Kasumi-1 (cell line): Measurements from ENCODE around the gene DPM3.
"Not testable (repeated sequence)": the region's sequence is repeated elsewhere in the genome, so short reads cannot be mapped to it uniquely, and the experiment has no call there.

Experiments
- DNase-seq, 2 experiments: peaks; one replicate each; lab custom pipeline; 2025; lab: John Stamatoyannopoulos, UW

Gene DPM3

DNA sequence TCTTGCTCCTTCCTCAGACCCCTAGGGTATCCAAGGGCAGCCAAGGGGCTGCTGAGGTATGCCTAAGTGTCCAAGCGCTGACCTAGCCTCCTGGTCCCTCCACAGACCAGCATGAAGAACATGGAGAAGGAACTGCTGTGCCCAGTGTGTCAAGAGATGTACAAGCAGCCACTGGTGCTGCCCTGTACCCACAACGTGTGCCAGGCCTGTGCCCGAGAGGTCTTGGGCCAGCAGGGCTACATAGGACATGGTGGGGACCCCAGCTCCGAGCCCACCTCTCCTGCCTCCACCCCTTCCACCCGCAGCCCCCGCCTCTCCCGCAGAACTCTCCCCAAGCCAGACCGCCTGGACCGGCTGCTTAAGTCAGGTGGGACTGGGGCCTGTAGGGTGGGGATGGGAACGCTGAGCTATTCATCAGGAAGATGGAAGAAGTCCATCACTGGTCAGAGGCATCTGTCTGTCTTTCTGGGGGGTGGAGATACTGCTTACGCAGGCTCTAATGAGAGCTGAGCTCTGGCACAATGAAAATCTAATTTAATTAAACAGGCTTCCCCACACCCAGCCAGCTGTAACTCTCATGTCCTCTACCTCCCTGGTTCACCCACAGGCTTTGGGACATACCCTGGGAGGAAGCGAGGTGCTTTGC, 35.1 kb upstream of the DPM3 start:
- DNase-seq = no peak

DNA sequence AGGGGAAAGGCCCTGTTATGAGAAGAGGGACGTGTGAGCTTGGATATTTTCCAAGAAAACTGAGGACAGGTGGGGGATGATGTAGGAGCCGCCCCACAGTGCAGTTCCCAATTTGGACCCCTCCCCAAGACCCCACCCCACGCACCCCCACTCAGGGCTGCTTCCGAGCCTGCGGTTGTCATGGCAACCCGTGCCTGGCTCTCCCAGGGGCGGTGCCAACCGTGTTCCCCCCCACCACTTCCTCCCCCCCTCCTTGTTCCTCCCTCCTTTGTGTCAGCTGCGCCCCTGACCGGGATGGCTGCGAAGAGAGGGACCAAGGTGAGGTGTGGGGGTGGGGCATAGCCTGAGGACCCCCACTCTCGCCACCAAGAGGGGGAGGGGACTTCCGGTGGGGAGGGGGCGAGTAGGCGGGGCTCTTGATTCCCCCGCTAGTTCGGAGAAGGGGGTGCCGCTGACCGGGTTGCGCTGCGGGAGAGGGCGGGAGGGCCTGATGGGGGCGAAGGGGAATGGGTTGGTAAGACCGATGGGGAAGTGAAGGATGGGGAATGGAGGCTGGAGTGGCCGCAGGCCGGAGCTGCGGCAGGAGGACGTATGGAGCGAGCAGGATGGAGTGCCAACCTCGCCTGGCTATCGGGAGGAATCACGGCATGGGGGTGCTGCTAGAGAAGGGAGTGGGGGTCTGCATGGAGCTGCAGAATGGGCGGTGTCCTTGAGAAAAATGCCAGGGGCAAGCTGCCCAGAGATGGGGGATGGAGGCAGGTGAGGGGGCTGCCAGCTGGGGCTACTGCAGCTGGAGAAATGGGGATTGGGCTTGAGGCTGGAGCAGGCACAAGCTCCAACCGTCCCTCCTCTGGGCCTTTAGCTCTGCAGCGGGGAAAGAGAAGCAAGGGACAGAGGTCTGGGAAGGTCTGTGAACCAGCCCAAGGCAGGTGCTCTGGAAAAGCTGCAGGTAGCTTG, 34.3 kb upstream of the DPM3 start:
- no peak for DNase-seq

DNA sequence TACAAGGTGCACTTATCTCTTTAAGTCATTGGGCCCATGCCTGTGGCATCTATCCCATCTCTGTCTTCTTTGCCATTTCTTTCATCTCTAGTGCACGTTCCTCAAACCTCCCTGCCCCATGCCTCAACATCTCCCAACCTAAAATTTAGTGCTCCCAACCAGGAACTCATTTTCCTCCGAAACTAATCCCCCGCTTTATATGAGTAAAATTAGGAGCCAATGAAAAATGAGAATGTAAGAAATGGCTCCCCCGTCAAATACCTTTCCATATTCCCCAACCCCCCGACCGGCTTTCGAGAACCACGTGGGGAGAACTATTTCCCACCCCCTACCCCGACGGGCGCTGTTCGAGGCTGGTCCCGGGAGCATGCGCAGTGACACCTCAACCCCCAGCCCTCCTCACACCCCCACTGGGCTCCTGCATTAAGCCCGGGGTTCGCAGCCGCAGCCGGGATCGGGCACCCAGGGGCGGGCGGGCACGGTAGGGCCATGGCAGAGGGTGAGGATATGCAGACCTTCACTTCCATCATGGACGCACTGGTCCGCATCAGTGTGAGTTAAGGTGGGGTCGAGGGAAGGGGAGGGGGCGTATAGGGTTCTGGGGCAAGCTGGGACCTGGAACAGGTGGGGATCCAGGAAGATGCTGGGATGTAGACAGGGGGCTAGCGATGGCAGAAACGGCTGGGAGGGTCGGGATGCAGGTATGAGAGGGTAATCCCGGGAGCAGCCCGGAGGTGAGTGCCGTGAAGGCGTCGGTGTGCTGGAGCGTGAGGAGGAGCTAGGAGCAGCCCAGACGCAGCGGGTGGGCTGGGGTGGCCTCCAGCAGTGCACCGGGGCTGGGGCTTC, 33.4 kb upstream of the DPM3 start, which contains the start of gene TRIM46:
Gene TRIM46 (plus strand): TSS at position 372 of the 846 bp plus-strand sequence. CDS start 118 bp downstream, at position 490.
- DNase-seq = peak; percentile 48 to 54

DNA sequence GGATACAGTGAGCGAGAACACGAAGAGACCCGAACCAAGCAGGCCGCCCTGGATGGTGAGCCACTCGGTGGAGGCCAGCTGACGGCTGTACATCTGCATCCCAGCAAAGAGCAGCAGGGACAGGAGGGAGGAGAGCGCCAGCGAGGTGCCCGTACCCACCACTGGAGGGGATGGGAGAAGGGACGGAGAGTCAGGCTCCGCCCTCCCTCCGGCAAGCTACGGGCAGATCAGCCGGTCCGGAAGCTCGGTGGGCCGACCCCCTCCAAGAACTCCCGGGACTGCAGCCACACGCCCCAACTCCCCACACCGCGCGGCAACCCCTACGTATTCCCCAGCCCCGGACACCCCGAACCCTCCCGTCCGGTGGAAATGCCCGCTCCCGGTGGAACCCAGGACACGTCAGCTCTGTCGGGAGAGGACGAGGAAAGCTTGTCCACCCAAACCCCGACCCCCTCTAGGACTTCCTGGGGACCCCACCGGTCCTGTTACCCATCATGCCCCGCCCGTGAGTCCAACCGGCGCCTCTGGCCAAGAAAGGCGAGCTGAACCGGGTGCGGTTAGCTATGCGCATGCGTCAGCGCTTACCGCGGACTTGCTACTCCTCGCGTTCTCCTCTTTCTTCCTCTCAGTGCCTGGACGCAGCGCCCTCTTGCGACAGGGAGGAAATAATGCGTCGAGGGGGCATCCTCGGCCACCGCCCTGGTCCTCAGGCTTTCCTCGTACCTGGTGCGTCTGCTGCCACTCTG, 32.6 kb upstream of the DPM3 start, which contains the start of gene KRTCAP2:
Gene KRTCAP2 (minus strand): TSS at position 573 of the 746 bp plus-strand sequence. CDS start 80 bp downstream, at position 493.
- peak; percentile 96 for DNase-seq

DNA sequence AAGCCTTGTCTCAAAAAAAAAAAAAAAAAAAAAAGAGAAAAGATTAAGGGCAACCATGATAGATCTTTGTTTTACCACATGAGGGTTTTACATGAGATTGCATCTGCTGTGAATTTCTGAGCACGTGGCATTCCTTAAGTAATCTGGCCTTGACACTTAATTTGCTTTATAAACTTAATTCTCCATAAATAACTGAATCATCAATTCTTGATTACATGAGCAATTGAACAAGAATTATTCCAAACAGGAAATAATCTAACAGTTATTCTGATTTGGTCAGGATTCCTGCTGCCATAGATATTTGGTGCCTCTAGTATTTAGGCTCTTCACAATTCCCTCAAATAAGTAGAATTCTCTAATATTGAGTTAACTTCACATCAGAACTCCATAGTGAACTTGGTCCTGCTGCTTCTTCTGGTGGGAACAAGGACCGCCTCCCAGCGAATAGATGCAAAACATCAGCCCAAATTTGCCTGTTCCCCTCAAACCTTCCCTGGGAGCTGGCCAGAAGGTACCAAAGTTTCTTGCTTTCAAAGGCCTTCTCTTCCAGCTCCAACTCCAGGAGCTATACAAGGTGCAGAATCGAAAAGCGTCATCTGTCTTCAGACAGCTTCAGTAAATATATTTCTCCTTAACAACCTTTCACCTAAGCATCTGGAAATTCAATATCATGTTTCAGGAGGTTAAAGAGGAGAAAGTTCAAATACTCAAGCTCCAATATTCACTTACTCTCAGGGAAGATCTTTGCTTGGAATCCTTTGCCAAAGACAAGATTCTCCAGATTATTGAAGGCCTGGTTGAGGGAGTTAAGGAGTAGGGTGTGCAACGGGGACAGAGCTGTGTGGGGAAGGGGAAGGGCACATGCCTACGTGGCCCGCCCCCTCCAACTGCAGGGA, 31.8 kb upstream of the DPM3 start:
- DNase-seq = no peak

DNA sequence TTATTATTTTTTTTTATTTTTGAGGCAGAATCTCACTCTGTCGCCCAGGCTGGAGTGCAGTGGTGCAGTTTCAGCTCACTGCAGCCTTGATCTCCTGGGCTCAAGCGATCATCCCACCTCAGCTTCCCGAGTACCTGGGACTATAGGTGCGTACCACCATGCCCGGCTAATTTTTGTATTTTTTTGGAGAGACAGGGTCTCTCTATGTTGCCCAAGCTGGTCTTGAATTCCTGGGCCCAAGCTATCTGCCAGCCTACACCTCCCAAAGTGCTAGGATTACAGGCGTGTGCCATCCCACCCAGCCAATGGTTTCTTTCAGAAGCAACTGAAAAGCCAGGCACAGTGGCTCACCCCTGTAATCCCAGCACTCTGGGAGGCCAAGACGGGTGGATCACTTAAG, 30.5 kb upstream of the DPM3 start:
- DNase-seq = no peak

DNA sequence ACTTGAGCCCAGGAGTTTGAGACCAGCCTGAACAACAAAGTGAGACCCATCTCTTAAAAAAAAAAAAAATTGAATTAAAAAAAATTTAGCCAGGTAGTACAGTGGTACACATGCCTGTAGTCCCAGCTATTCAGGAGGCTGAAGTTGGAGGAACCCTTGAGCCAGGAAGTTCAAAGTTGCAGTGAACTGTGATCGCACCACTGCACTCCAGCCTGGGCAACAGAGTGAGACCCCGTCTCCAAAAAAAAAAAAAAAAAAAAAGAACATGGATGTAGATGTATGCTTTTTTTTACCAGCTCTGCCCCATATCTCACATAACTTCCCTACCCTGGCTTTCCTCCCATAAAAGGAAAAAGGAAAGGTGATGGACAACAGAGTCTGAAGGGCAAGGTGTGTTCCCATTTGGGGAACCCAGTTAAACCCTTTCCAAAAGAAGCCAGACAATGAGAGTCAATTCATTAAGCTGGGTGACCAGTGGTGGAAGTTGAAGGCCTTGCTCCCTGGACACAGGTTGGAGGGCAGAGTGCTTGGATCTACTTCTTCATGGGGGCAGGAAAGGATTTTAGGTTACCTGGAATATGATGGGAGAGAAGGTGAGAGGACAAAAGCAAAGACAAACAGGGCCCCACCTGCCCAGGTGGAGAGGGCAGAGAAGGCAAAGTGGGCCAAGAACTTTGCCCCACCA, 29.9 kb upstream of the DPM3 start:
- DNase-seq = no peak

DNA sequence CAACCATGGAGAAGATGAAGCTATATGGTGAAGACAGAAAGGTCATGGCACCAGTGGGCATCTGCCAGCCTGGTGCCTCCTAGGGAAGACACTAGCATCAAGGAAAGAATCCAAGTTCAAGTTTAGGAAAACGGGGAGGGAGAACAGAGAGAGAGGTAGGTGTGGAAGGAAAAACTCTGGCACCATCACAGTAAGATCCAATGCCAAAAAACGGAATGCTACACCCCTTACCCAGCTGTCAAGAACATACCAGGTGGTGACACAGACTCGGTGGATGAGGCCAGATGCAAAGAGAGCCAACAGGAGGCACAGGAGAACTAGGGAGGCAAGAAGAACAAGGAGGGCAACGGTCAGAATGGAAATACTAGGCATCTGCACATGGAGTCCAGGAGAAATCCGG, 29.2 kb upstream of the DPM3 start:
- DNase-seq = no peak

DNA sequence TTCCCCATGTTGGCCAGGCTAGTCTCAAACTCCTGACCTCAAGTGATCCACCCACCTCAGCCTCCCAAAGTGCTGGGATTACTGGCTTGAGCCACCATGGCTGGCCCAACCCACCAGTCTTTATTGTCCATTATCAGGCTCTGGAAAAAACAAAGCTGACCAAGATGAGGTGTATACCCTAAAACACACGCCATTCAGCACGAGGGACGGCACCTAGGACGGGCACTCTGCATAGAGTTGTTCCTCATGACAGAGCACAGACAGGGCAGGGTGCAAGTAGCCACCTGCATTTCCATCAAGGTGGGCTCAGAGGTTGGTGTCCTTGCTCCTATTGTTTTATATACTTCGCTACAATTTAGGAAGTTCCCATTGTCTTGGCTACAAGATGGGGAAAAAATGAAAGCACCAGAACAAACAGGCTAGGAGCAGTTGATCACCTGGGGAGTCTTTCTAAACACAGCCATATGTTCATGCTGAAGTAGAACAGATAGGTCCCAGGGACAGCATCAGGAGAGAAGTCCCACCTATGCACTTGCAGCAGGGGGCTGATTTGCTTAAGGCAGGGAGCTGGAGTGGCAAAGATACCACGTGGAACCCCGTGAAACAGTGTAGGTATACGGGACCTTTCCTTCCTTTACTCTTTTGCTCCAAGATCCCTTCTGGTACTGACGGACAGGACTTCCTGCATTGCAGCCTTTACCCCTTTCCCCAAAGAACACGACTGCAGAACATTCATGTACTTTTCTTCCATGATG, 28.3 kb upstream of the DPM3 start:
- no peak for DNase-seq

DNA sequence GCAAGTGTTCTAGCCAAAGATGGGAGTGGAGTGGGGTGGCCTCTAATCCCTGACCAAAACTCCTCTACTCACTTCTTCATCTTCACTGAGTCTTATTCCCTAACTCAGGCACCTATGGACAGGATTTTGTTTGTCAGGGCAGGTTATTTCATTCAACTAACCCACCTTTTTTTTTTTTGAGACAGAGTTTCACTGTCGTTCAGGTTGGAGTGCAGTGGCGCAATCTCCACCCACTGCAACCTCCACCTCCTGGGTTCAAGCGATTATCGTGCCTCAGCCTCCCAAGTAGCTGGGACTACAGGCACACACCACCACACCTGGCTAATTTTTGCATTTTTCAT, 27.7 kb upstream of the DPM3 start:
- not testable (repeated sequence) for DNase-seq

DNA sequence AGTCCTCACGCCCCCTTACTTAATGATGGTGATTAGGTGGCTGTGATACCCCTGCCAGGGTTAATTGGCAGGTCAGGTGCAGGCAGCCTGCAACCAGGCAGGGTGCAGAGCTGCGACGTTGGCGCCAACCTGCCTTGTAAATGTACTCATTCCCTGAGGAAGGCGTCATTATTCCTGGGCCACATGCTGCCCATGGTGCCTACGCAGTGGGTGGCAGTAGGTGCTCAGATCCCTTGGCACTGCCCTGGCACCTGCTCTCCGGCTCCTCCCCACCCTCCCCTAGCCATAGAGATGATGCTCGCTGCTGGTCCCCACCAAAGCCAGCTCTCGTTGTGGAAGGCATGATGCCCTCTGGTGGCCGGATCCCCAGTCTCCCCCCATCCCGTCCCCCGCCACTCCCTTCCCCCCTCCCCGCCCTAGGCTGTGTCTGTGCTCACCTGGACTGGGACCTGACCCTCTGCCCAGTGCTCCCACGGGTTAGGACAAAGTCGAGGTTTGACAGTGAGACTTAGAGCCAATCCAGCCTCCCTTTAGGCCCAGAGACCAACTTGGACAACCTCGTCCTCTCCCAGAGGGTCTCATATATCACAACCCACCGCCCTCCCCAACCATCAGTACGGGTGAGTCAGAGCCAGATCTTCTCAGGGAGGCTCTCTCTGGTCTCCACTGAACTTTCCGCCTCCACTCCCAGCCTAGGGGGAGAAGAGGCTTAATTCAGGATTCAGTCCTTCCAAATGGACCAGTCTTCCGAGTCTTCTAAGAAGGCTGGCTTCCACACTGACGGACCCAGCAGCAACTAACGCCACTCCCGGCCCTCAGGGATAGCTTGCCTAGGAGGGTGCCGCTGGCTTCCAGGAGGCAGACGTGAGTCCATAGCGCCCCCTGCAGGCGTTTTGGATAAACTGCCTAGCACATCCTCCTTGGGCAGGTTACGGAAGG, 27.1 kb upstream of the DPM3 start:
- peak; percentile 68 to 91 for DNase-seq

DNA sequence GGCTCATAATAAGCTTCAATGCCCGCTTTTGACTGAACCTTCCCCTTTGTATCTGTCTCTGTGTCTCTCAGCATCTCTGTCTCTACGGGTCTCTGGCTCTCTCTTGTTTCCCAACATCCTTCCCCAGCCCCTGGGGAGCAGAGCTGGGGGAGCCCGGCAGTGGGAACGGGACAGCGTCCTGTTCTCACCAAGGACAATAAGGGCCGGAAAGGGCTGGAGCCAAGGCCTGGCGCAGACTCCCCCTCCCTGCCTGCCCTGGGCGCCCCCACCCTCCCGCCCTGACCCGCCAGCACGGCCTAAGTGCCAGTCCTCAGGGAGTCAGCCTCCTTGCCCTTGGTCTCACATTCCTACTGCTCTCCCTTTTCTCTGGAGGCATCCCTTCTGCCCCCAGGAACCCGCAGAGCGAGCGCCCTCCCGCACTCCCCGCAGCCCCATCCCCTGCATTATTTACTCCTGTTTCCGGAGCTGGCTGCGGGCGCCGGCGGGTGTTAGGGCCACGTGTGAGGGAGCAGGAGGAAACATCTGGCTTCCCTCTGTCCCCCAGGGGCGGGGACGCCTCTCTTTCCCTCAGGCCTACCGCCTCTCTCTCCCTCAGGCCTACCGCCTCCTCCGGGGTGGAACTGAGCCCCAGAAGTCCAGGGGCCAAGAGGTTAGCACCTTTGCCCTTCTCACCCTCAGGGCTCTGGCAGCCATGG, 26.3 kb upstream of the DPM3 start:
- peak; percentile 89 to 92 for DNase-seq

DNA sequence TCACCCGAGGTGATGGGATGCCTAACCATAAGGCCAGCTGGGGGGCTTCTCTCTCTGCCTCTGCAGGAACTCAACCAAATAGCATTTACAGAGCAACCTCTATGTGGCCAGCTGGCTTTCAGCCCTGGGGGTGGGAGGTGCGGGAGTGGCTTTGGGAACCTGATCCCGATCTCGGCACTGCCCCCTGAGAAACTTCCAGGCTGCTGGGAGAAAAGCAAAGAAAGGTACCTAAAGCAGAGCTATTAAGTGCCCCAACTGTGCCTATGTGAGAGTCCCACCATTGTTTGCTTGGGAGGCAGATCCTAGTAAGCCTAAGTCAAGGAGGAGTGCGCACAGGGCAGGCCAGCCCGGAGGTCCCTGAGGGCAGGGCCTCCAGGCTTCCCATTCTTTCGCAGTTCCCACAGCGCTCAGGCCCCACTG, 25.7 kb upstream of the DPM3 start:
- no peak for DNase-seq

DNA sequence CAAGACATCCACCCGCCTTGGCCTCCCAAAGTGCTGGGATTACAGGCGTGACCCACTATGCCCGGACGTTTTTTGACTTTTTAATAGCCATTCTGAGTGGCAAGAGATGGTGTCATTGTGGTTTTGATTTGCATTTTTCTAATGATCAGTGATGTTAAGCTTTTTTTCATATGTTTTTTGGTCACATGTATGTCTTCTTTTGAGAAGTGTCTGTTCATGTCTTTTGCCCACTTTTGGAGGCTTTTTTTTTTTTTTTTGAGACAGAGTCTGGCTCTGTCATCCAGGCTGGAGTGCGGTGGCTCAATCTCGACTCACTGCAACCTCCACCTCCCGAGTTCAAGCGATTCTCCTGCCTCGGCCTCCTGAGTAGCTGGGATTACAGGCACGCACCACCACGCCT, 24.3 kb upstream of the DPM3 start:
- DNase-seq = not testable (repeated sequence)

DNA sequence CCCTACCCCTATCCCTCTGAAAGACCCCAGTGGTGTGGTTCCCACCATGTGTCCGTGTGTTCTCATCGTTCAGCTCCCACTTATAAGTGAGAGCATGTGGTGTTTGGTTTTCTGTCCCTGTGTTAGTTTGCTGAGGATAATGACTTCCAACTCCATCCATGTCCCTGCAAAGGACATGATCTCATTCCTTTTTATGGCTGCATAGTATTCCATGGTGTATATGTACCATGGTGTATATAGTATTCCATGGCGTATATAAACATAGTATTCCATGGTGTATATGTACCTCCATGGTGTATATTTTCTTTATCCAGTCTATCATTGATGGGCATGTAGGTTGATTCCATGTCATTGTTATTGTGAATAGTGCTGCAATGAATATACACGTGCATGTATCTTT, 23.5 kb upstream of the DPM3 start:
- not testable (repeated sequence) for DNase-seq

DNA sequence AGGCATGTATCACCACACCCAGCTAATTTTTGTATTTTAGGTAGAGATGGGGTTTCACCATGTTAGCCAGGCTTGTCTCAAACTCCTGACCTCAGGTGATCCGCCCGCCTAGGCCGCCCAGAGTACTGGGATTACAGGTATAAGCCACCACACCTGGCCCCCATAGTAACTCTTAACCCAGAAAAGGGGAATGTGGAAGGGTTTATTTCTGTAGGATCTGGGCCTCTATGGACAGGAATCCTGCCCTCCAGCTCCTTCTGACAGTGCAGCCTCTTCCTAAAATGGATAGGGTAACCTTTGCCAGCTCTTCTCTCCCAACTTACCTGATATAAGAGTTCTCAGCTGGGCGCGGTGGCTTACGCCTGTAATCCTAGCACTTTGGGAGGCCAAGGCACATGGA, 22.3 kb upstream of the DPM3 start:
- not testable (repeated sequence) for DNase-seq

DNA sequence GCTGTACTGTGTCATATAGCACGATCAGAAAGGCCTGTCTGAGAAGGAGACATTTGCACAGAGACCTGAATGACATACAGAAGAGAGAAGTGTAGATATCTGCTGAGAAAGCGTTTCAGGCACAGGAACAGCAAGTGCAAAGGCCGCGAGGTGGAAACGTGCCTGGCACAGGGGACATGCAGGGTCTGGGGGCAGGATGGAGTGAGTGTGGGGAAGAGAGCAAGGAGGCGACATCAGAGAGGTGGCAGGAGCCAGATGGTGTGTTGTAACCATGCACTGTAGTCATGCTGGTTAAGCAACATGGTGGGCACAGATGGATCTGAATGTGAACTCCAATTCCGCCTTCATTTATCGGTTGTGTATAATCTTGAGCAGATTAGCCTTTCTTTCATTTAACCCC, 19.8 kb upstream of the DPM3 start:
- DNase-seq = no peak
